GM11168 (cell line): ENCODE measurements around the gene CRYL1.

ENCODE experiments used
- in situ Hi-C: fragments of 300-500 bp; cut with MboI; formaldehyde crosslinking; loops from one replicate; pipeline ENCODE4 v1.12.0; 2022; ENCODE audit warnings: low sequenced_read_pairs; ENCODE audit not compliant: unreplicated experiment

Gene CRYL1

GRCh38 chr13:20497006-20497775 lies 28.5 kb downstream of the CRYL1 start:
- in situ Hi-C loops, result loop anchor here (5.0 to 25.0 kb wide), 3 partner anchors 295 to 690 kb away; partner anchors contain the start of genes MRPL57 and SKA3

DNA sequence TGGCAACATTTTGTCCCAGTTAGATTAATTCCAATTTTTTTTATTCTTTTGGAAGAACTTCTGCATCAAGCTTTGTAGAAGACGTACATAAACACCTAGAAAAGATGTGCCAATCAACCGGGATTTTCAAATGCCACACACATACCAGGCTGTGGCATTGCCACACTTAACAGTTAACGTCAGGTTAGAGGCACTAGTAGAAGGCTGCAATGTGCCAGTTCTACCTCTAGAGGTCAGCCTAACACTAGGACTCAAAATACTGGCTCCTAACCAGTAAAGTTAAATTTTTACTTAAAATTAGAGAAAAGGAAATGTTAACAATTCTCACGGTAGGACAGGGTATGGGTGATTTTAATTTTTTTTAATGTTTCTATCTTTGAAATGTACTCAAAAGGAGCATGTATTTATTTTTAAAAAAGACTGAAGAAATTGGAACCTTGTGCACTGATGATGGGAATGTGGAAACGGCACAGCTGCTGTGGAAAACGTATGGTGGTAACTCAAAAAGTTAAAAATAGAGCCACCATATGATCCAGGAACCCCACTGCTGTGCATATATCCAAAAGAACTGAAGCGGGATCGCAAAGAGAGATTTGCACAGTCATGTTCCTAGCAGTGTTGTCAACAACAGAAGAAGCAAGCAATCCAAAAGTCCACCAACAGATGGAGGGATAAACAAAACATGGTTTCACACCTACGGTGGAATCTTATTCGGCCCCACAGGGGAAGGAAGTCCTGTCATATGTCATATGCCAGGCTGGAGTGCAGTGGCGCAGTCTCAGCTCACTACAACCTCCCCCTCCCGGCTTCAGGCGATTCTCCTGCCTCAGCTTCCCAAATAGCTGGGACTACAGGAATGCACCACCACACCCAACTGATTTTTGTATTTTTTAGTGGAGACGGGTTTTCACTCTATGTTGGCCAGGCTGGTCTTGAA lies 30.3 kb downstream of the CRYL1 start:
- in situ Hi-C loops, result loop anchor here (5.0 to 25.0 kb wide), 3 partner anchors 293 to 692 kb away; partner anchors contain the start of genes MRPL57 and SKA3

DNA sequence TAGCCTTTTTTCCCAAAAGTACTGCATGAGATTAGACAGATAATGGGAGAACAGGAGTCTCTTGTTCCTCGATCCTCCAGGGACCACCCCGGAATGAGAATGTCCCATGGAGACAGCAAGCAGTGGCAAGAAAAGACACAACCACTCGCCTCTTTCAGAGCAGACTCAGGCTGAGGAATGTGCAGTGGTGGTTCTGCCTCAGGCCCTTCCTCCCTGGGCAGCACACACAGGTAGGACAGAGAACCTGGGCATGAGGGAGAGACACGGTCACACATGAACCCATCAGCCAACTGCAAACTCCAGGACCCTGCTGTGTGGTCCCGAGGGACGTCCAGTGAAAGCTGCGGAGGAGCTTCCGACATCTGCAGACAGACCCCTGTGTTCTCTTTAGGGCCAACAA lies 31.0 kb downstream of the CRYL1 start:
- in situ Hi-C loops, result loop anchor here (5.0 to 25.0 kb wide), 3 partner anchors 292 to 693 kb away; partner anchors contain the start of genes MRPL57 and SKA3

- in situ Hi-C loops, result loop anchor here (25.0 kb wide), 1 partner anchor 695 kb away; the partner anchor contains the start of genes MRPL57 and SKA3
These were observed 33.0 kb downstream of the CRYL1 start for GRCh38 chr13:20492641-20493040.

DNA sequence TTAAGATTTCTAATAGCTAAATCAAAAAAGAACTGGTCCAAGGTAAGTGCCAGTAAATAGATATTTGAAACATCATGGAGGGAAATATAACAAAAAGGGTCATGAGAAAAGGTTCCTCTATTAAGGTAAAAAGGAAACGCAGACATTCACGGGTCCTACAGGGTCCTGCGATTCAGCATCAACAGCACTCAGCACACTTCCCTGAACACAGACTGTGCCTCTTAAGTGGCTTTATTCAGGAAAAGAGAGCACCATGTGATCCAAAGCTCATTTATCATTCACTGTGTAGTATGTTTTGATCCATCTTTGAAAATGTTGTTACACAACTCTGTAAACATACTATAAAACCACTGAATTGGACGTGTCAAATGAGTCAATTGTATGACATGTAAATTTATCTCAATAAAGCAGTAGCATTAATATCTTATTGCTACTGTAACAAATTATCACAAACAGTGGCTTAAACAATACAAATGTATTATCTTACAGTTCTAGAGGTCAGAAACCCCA lies 33.7 kb downstream of the CRYL1 start:
- in situ Hi-C loops, result loop anchor here (25.0 kb wide), 1 partner anchor 695 kb away; the partner anchor contains the start of genes MRPL57 and SKA3

DNA sequence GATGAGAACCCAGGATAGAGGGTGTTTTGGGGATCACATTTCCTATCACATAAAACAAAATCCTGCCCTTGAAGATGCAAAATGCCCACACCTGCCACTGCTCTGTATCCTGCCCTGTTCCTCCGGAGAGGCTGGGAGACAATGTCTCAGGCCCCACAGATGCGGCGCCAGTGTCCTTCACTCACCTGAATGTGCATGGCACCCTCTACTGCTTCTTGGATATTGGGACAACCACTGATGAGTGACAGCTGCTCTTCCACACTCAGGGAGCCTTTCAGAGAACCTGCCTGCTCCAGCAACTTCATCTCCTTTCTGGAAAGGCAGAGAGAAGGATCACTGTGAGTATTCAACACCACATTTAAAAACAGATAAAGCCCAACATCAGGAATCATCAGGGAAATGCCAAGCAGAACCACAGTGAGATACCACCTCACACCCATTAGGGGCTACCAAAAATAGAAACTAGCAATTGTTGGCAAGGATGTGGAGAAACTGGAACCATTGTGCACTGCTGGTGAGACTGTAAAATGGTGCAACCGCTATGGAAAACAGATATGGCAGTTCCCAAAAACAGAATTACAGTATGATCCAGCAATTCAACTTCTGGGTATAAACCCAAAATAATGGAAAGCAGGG lies 36.4 kb downstream of the CRYL1 start:
- in situ Hi-C loops, result loop anchor here (25.0 kb wide), 1 partner anchor 698 kb away; the partner anchor contains the start of genes MRPL57 and SKA3

DNA sequence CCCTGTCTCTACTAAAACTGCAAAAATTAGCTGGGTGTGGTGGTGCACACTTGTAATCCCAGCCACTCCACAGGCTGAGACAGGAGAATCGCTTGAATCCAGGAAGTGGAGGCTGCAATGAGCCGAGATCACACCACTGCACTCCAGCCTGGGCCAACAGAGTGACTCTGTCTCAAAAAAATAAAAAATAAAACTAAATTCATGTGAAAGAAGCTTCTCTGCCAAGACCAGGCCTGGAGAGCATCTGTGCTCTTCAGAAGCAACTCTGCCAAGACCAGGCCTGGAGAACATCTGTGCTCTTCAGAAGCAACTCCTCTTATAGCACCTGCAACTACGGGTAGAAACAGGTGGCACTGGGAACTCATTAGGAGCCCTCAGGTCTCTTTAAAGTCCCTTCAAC lies 37.7 kb downstream of the CRYL1 start:
- in situ Hi-C loops, result loop anchor here (25.0 kb wide), 1 partner anchor 699 kb away; the partner anchor contains the start of genes MRPL57 and SKA3

GRCh38 chr13:20482787-20483186 lies 42.9 kb downstream of the CRYL1 start:
- in situ Hi-C loops, result loop anchor here (25.0 kb wide), 1 partner anchor 705 kb away; the partner anchor contains the start of genes MRPL57 and SKA3

GRCh38 chr13:20482275-20482761 lies 43.3 kb downstream of the CRYL1 start:
- in situ Hi-C loops, result loop anchor here (25.0 kb wide), 1 partner anchor 705 kb away; the partner anchor contains the start of genes MRPL57 and SKA3

DNA sequence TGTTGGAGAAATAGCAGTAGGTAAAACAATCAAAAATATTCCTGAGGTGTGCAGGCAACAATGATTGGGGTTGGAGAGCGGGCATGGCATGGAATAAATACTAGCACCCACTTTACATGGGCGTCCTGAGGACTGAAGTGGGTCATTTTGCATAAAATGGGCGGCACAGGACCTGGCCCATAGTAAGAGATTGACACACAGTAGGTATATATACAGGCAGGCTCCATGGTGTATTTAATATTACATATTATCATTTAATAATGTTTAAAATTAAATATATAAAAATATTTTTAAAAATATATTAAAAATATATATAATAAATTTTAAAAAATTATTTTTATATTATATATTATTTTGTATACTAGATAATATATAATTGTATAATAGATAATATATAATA lies 48.3 kb downstream of the CRYL1 start:
- in situ Hi-C loops, result loop anchor here (25.0 kb wide), 1 partner anchor 710 kb away; the partner anchor contains the start of genes MRPL57 and SKA3

DNA sequence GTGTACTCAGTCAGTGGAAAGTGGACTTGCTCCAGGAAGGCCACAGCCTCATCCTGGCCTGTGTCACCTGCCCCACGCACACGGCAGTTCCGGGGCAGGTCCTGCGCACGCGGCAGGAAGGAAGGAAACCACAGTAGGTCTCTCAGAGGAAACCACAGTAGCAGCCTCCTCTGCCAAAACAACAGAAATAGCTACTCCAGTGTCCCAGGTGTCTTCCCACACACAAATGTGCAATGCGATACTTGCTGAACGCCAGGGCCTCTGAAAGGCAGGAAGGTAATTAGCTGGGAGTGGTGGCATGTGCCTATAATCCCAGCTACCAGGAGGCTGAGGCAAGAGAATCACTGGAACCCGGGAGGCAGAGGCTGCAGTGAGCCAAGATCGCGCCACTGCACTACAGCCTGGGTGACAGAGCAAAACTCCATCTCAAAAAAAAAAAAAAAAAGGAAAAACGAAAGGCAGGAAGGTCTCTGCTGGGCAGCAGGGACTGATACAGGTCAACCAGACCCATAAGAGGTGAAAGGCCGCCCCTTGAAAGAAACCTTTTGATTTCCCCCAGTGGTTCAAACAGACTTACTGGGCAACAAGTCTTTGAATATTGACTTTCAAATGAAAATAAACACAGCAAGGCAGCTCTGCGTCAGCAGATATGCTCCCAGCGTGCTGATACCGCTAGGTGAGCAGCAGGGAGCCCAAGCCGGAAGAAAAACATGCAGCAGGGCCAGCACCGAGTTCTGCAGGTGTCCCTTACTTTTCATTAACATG lies 49.5 kb downstream of the CRYL1 start:
- in situ Hi-C loops, result loop anchor here (25.0 kb wide), 1 partner anchor 711 kb away; the partner anchor contains the start of genes MRPL57 and SKA3

GRCh38 chr13:20474515-20474914 lies 51.1 kb downstream of the CRYL1 start:
- in situ Hi-C loops, result no loop called here

GRCh38 chr13:20473888-20474287 lies 51.8 kb downstream of the CRYL1 start:
- in situ Hi-C loops, result no loop called here

DNA sequence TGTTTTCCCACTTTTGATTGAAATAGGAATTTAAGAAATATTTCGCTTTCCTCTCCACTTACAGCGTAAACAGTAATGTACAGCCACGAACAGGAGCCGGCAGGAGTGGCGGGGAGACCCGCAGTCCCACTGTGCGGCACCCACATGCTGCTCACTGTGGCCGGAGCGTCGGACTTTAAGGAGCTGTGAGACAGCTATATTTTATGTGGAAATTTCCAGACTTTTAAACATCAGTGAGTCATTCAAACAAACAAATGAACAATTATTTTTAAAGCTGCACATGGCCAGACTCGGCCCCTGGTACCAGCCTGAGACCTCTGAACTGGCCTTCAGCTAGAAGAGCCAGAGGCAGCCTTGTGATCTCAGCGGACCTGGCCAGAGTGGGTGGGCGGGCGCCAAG lies 52.5 kb downstream of the CRYL1 start:
- in situ Hi-C loops, result no loop called here

DNA sequence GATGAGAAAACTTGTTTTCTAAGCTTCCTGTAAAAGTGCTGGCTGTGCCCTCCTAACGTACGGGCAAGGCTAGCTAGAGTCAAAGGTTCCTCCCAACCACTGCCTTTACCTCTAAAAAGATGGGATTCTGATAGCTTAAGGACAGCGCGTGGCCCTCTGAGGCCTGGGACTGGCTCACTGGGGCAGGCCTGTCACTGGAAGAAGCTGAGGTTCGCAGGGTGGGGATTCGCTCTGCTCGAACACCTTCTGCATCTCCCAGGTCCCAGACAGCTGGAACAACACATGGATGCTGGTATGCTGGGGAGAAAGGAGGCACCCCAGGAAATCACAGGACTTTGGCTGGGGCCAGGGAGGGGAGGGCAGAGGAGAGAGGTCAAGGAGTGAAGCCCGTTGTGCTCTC lies 53.1 kb downstream of the CRYL1 start:
- in situ Hi-C loops, result no loop called here

DNA sequence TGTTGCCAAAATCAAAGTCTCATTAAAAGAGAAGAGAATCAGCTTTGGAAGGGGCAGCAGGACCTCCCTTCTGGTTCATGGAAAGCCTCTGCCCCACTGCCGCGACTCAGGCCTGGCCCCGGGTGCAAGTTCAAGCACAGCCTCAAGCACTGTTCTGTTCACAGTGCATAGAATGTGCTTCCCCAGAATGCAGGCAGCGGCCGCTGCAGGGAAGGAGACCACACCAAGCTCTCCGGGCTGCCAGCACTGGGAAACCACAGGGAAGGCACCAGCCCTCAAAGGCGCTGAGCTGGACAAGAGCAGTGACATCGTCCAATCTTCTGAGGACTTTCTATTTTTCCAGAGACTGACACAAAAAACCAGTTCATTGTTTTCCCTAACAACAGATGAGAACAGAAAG lies 55.5 kb downstream of the CRYL1 start:
- in situ Hi-C loops, result no loop called here

- in situ Hi-C loops, result no loop called here
These were observed 59.3 kb downstream of the CRYL1 start for GRCh38 chr13:20466371-20466770.

GRCh38 chr13:20465218-20465879 lies 60.3 kb downstream of the CRYL1 start:
- in situ Hi-C loops, result no loop called here
